Ishikawa (cell line): ENCODE measurements around the gene SYNJ1.

ENCODE experiments used
- CEBPB ChIP-seq: IDR thresholded peaks from 2 replicates; pipeline ENCODE4 v1.6.1; 2012
- CREB1 ChIP-seq: IDR thresholded peaks from 2 replicates; pipeline ENCODE4 v1.6.1; 2012; ENCODE audit warnings: low read depth
- EGR1 ChIP-seq: IDR thresholded peaks from 2 replicates; pipeline ENCODE4 v1.6.1; 2012
- EP300 ChIP-seq: IDR thresholded peaks from 2 replicates; pipeline ENCODE4 v1.6.1; 2012; ENCODE audit warnings: borderline replicate concordance
- FOXM1 ChIP-seq: IDR thresholded peaks from 2 replicates; pipeline ENCODE4 v1.6.1; 2012; ENCODE audit warnings: low read depth, borderline replicate concordance
- MAX ChIP-seq: IDR thresholded peaks from 2 replicates; pipeline ENCODE4 v1.6.1; 2012
- NFIC ChIP-seq: IDR thresholded peaks from 2 replicates; pipeline ENCODE4 v1.6.1; 2012
- RAD21 ChIP-seq: IDR thresholded peaks from 2 replicates; pipeline ENCODE4 v1.6.1; 2012; ENCODE audit warnings: low read depth
- REST ChIP-seq: IDR thresholded peaks from 2 replicates; pipeline ENCODE4 v1.6.1; 2012; ENCODE audit warnings: low read depth, mild to moderate bottlenecking
- TAF1 ChIP-seq: IDR thresholded peaks from 2 replicates; pipeline ENCODE4 v1.6.1; 2012; ENCODE audit warnings: low read depth, mild to moderate bottlenecking
- TCF12 ChIP-seq: IDR thresholded peaks from 2 replicates; pipeline ENCODE4 v1.6.1; 2012; ENCODE audit warnings: low read depth
- TEAD4 ChIP-seq: IDR thresholded peaks from 2 replicates; pipeline ENCODE4 v1.6.1; 2012
- USF1 ChIP-seq: IDR thresholded peaks from 2 replicates; pipeline ENCODE4 v1.6.1; 2012
- YY1 ChIP-seq: IDR thresholded peaks from 2 replicates; pipeline ENCODE4 v1.6.1; 2012; ENCODE audit warnings: low read depth
- ZBTB7A ChIP-seq: IDR thresholded peaks from 2 replicates; pipeline ENCODE4 v1.6.1; 2012; ENCODE audit warnings: low read depth

Gene SYNJ1

GRCh38 chr21:32592929-32593502 lies 134.8 kb downstream of the SYNJ1 start:
- TF ChIP-seq CREB1 (no peak), REST (no peak), USF1 (no peak), CEBPB (no peak)

GRCh38 chr21:32590130-32590529 lies 137.7 kb downstream of the SYNJ1 start:
- TF ChIP-seq EGR1 = no peak
- TF ChIP-seq MAX = no peak
- no peak for TF ChIP-seq CREB1
- TF ChIP-seq CEBPB = no peak
- TF ChIP-seq TAF1 = no peak

GRCh38 chr21:32587651-32588050 lies 140.2 kb downstream of the SYNJ1 start:
- no peak for TF ChIP-seq TAF1
- TF ChIP-seq FOXM1 = no peak
- TF ChIP-seq REST = no peak
- no peak for TF ChIP-seq YY1
- no peak for TF ChIP-seq NFIC
- no peak for TF ChIP-seq MAX
- TF ChIP-seq EP300 = no peak
- no peak for TF ChIP-seq EGR1
- no peak for TF ChIP-seq USF1
- TF ChIP-seq CREB1 = no peak

GRCh38 chr21:32587120-32587519 lies 140.7 kb downstream of the SYNJ1 start:
- no peak for TF ChIP-seq REST
- no peak for TF ChIP-seq CEBPB
- TF ChIP-seq USF1 = no peak
- TF ChIP-seq EGR1 = no peak
- no peak for TF ChIP-seq MAX
- no peak for TF ChIP-seq FOXM1
- TF ChIP-seq YY1 = no peak
- no peak for TF ChIP-seq CREB1
- TF ChIP-seq ZBTB7A = no peak
- no peak for TF ChIP-seq RAD21
- no peak for TF ChIP-seq EP300
- no peak for TF ChIP-seq TEAD4

GRCh38 chr21:32585970-32586369 lies 141.8 kb downstream of the SYNJ1 start:
- no peak for TF ChIP-seq NFIC
- no peak for TF ChIP-seq TAF1
- no peak for TF ChIP-seq EGR1
- TF ChIP-seq MAX = no peak
- no peak for TF ChIP-seq CREB1
- no peak for TF ChIP-seq ZBTB7A
- TF ChIP-seq TCF12 = no peak
- no peak for TF ChIP-seq FOXM1
- TF ChIP-seq TEAD4 = no peak
- TF ChIP-seq REST = no peak
- TF ChIP-seq USF1 = no peak
- no peak for TF ChIP-seq YY1
- TF ChIP-seq EP300 = no peak
- no peak for TF ChIP-seq CEBPB
- no peak for TF ChIP-seq RAD21
